LNCaP clone FGC (cell line): ENCODE data around the gene PLET1.

Source experiments
- DNase-seq: peaks from one replicate; pipeline ENCODE4 v3.0.0-alpha.2; 2011; ENCODE audit warnings: low read depth
- H3K4me3 ChIP-seq: 2 replicates; pipeline ENCODE4 v1.5.1; 2011; ENCODE audit warnings: mild to moderate bottlenecking, low read depth, low read length, control low read depth
- CTCF ChIP-seq: IDR thresholded peaks from 2 replicates; pipeline ENCODE4 v1.5.1; 2012; ENCODE audit warnings: mild to moderate bottlenecking; ENCODE audit not compliant: control insufficient read depth, insufficient read depth; ENCODE audit errors: extremely low read depth

Gene PLET1

DNA sequence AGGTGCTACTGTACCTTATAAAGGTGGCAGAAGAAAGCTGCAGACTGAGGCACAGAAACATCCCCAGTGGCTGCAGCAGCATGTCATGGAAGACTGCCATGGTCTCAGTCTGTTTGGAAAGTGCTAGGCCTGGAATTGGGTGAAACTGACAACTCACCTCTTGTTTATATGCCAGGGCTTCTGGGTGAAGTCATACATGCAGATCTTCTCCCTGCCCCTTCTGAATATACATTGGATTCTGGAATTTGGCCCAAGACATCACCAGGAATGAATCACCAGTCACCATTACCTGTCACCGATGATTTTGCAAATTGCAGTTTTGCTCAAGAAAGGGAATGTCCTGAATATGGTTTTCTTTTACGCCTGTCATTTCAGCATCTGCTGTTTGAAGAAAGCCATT is at the start of gene PLET1:
PLET1 (minus strand) TSS at position 371 of the 400 bp plus-strand sequence; CDS start at position 100, 271 bp downstream.
- no peak within 1 kb of the TSS for H3K4me3 ChIP-seq
- no peak for DNase-seq
- TF ChIP-seq CTCF, result no peak

GRCh38 chr11:112310419-112310818 is 49.8 kb upstream of the PLET1 start:
- no peak for TF ChIP-seq CTCF
- DNase-seq, result no peak
- H3K4me3 ChIP-seq, result no peak overlapping the region

DNA sequence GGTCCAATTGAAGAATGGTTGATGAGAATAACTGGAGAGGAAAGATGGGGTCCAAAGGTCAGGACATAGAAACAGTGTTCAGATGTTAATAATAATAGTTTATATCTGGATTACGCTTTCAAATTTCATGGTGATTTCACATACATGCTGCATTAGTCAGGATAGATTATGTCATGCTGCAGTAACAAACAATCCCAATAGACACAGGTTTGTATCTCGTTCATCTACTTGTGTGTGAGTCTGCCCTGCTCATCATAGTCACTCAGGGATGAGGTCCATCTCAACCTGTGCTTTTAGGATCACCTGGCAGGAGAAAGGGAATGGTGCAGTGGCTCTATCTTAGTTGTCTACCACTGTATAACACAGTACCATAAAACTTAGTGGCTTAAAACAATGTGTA is 48.0 kb upstream of the PLET1 start:
- no peak overlapping the region for H3K4me3 ChIP-seq
- TF ChIP-seq CTCF, result no peak
- no peak for DNase-seq

- TF ChIP-seq CTCF, result no peak
- no peak for DNase-seq
- H3K4me3 ChIP-seq, result no peak overlapping the region
Measured at GRCh38 chr11:112307616-112308015, 47.0 kb upstream of the PLET1 start.

- TF ChIP-seq CTCF, result no peak
- no peak overlapping the region for H3K4me3 ChIP-seq
- DNase-seq, result no peak
Measured at GRCh38 chr11:112306230-112306629, 45.6 kb upstream of the PLET1 start.

GRCh38 chr11:112304914-112305313 is 44.3 kb upstream of the PLET1 start:
- TF ChIP-seq CTCF, result no peak
- no peak overlapping the region for H3K4me3 ChIP-seq
- DNase-seq, result no peak

- DNase-seq, result no peak
- no peak overlapping the region for H3K4me3 ChIP-seq
- no peak for TF ChIP-seq CTCF
Measured at GRCh38 chr11:112303616-112304015, 43.0 kb upstream of the PLET1 start.
